GM21723 (cell line): ENCODE results near the gene PPP1R9A.

ENCODE experiments used
- ATAC-seq: cut with Tn5 transposase; IDR thresholded peaks from one replicate; pipeline ENCODE4 v1.9.1; 2021; ENCODE audit warnings: mild to moderate bottlenecking, moderate library complexity; ENCODE audit not compliant: unreplicated experiment

Gene PPP1R9A

GRCh38 chr7:94908323-94909178 is 1.2 kb downstream of the PPP1R9A start:
- no peak for ATAC-seq

GRCh38 chr7:94909179-94909466 is 1.7 kb downstream of the PPP1R9A start:
- ATAC-seq = no peak

- ATAC-seq = no peak
Measured at GRCh38 chr7:94912085-94912484, 4.7 kb downstream of the PPP1R9A start.

- no peak for ATAC-seq
Measured at GRCh38 chr7:94913391-94913790, 6.0 kb downstream of the PPP1R9A start.

GRCh38 chr7:94921911-94922310 is 14.5 kb downstream of the PPP1R9A start:
- ATAC-seq = no peak

GRCh38 chr7:94922457-94922856 is 15.1 kb downstream of the PPP1R9A start:
- ATAC-seq = no peak

- ATAC-seq = no peak
Measured at GRCh38 chr7:94923412-94923811, 16.0 kb downstream of the PPP1R9A start.

- ATAC-seq = no peak
Measured at GRCh38 chr7:94928168-94928707, 20.8 kb downstream of the PPP1R9A start.

- no peak for ATAC-seq
Measured at GRCh38 chr7:94933256-94933990, 26.0 kb downstream of the PPP1R9A start.

- ATAC-seq = no peak
Measured at GRCh38 chr7:94939395-94939794, 32.0 kb downstream of the PPP1R9A start.

GRCh38 chr7:94940241-94940640 is 32.8 kb downstream of the PPP1R9A start:
- no peak for ATAC-seq

GRCh38 chr7:94941844-94942632 is 34.6 kb downstream of the PPP1R9A start:
- ATAC-seq = no peak

GRCh38 chr7:94943134-94943533 is 35.7 kb downstream of the PPP1R9A start:
- ATAC-seq = no peak

- ATAC-seq = no peak
Measured at GRCh38 chr7:94949532-94949931, 42.1 kb downstream of the PPP1R9A start.

GRCh38 chr7:94955807-94956206 is 48.4 kb downstream of the PPP1R9A start:
- ATAC-seq = no peak

GRCh38 chr7:94957061-94957460 is 49.7 kb downstream of the PPP1R9A start:
- no peak for ATAC-seq

GRCh38 chr7:94962661-94963060 is 55.3 kb downstream of the PPP1R9A start:
- no peak for ATAC-seq

- no peak for ATAC-seq
Measured at GRCh38 chr7:94969434-94970084, 62.2 kb downstream of the PPP1R9A start.

GRCh38 chr7:94970085-94970576 is 62.7 kb downstream of the PPP1R9A start:
- no peak for ATAC-seq

- ATAC-seq = no peak
Measured at GRCh38 chr7:94971051-94971867, 63.9 kb downstream of the PPP1R9A start.
